Stimulated activated naive CD8-positive, alpha-beta T cell treated with anti-CD3 and anti-CD28 coated beads, Interleukin-15, amount 100 ng/mL, for 72 hours (primary cell): ENCODE measurements around the gene NAPA.

ENCODE experiments used
- ATAC-seq: fragments of 150-1000 bp; cut with Tn5 transposase; 2 replicates; pipeline ENCODE4 v1.10.0; 2021; ENCODE audit warnings: mild to moderate bottlenecking, moderate library complexity
- DNase-seq, 2 donors: peaks; one replicate each; pipeline ENCODE4 v3.0.0; 2021 to 2022
- H3K27ac Mint-ChIP-seq, 2 donors: one replicate each; pipeline ENCODE4 v1.8.0; 2022; ENCODE audit warnings: mild to moderate bottlenecking in 2 of 2, mixed read lengths in 2 of 2, moderate library complexity in 2 of 2
- H3K27me3 Mint-ChIP-seq: one replicate; pipeline ENCODE4 v1.8.0; 2022; ENCODE audit warnings: mixed read lengths
- H3K4me1 Mint-ChIP-seq: one replicate; pipeline ENCODE4 v1.8.0; 2022; ENCODE audit warnings: mild to moderate bottlenecking, mixed read lengths
- H3K4me3 Mint-ChIP-seq, 2 donors: one replicate each; pipeline ENCODE4 v1.8.0; 2022; ENCODE audit warnings: mild to moderate bottlenecking in 2 of 2, mixed read lengths in 2 of 2, moderate library complexity in 1 of 2
- H3K9me3 Mint-ChIP-seq, 2 donors: one replicate each; pipeline ENCODE4 v1.8.0; 2022; ENCODE audit warnings: mixed read lengths in 2 of 2

Gene NAPA

DNA sequence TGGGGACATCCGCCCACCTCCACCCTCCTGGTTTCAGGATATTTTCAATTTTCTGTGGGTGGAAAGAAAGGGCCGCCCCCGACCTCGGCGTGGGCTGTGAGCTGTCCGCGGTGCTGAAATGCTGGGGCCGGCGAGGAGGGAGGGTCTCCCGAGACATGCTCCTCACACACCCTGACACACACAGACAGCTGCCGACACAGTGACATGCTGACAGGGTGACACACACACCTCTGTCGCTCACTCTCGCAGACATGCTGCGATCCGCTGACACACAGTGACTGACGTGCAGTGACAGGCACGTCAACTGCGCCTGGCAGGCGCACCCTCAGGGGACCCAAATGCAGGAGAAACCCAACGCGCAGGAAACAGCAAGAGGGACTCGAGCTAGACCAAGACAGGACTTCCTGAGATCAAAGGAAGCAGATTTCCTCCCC, 70.5 kb downstream of the NAPA start:
- Mint-ChIP-seq H3K4me1 (peaks cover 56% of the 10 kb centered on the region), H3K27ac (no peak overlapping the region), H3K9me3 (peaks cover 0 to 7% of the 10 kb centered on the region in 2 donors), H3K4me3 (peak overlapping the region; percentile 25 to 67), H3K27me3 (peaks cover 94% of the 10 kb centered on the region)
- DNase-seq, result no peak
- ATAC-seq, result no peak

GRCh38 chr19:47443331-47443730, 71.5 kb downstream of the NAPA start:
- ATAC-seq (no peak), DNase-seq (no peak)
- H3K4me1 Mint-ChIP-seq, result peaks cover 54% of the 10 kb centered on the region
- H3K9me3 Mint-ChIP-seq, result peaks cover 0 to 7% of the 10 kb centered on the region in 2 donors
- no peak overlapping the region for H3K27ac Mint-ChIP-seq
- peaks cover 91% of the 10 kb centered on the region for H3K27me3 Mint-ChIP-seq
- no peak overlapping the region for H3K4me3 Mint-ChIP-seq

DNA sequence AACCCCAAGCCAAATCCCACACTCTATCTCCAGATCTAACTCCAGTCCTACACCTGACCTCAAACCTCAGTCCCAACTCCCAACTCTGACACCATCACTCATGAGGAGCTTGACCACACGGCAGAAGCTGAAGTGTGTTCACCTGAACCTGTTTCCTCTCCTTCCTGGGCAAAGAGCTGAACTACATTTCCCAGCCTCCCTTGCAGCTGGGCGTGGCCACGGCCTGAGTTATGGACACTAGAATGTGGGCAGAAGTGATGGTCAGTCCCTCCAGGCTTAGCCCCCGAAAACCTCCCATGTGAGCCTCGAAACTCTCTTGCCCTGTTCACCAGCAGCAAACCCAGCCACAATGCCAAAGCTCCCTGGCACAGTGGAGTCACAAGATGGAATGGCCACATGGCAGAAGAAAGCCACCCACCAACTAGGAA, 76.1 kb downstream of the NAPA start:
- no peak overlapping the region for H3K27ac Mint-ChIP-seq
- no peaks in the 10 kb centered on the region for H3K9me3 Mint-ChIP-seq
- ATAC-seq (no peak), DNase-seq (no peak)
- peaks cover 35% of the 10 kb centered on the region for H3K4me1 Mint-ChIP-seq
- peaks cover 78% of the 10 kb centered on the region for H3K27me3 Mint-ChIP-seq
- H3K4me3 Mint-ChIP-seq, result no peak overlapping the region
